Measurements from ENCODE around the gene TMEM60. TPM values are rescaled to one million over a fixed set of nuclear protein-coding genes. Genes with fewer than 3 reads are reported as not detected.

The TMEM60 gene
- total and polyA plus RNA-seq, 11 donors: 5.4 to 16.3 (median 8.7) TPM

GRCh38 chr7:77746824-77747165 is 51.4 kb downstream of the TMEM60 start:
- Histone ChIP-seq H3K9me3 (no peaks in the 10 kb centered on the region), H3K4me1 (peaks cover 0 to 11% (median 0%) of the 10 kb centered on the region in 12 donors), H3K36me3 (peaks cover 0 to 31% (median 15%) of the 10 kb centered on the region in 9 donors), H3K4me3 (no peak overlapping the region), H3K27ac (no peak overlapping the region), H3K27me3 (no peaks in the 10 kb centered on the region)
- ATAC-seq (no peak), DNase-seq (no peak)
- 97 to 100% (median 99%) methylated on average over 2 of the region's 2 CpGs for WGBS, 4 donors
- TF ChIP-seq CTCF (IDR thresholded peaks at IDR 0.05) (no peak), POLR2A (IDR thresholded peaks at IDR 0.05) (no peak)
- intact Hi-C loops (cut with DNase I): loop anchor here in 1 of 10 donors (10.0 kb wide), 1 partner anchor 52 kb away; the partner anchor contains the start of gene RSBN1L

GRCh38 chr7:77746164-77746823 is 51.9 kb downstream of the TMEM60 start:
- H3K27ac ChIP-seq: no peak overlapping the region
- DNase-seq (no peak), ATAC-seq (no peak)
- no peaks in the 10 kb centered on the region for H3K27me3 ChIP-seq
- H3K36me3 ChIP-seq: peaks cover 0 to 27% (median 15%) of the 10 kb centered on the region in 9 donors
- H3K4me3 ChIP-seq: no peak overlapping the region
- intact Hi-C loops (cut with DNase I): loop anchor here in 1 of 10 donors (10.0 kb wide), 1 partner anchor 51 kb away; the partner anchor contains the start of gene RSBN1L
- H3K4me1 ChIP-seq: peaks cover 0 to 6% (median 0%) of the 10 kb centered on the region in 12 donors
- 78 to 95% (median 92%) methylated on average over 6 of the region's 6 CpGs for WGBS, 4 donors
- no peak for TF ChIP-seq CTCF (IDR thresholded peaks at IDR 0.05)
- no peak for TF ChIP-seq POLR2A (IDR thresholded peaks at IDR 0.05)
- no peaks in the 10 kb centered on the region for H3K9me3 ChIP-seq

GRCh38 chr7:77745746-77746145 is 52.5 kb downstream of the TMEM60 start:
- Histone ChIP-seq H3K4me1 (peaks cover 0 to 6% (median 0%) of the 10 kb centered on the region in 12 donors), H3K27ac (no peak overlapping the region), H3K4me3 (no peak overlapping the region), H3K36me3 (peaks cover 0 to 22% (median 15%) of the 10 kb centered on the region in 9 donors), H3K27me3 (no peaks in the 10 kb centered on the region), H3K9me3 (no peaks in the 10 kb centered on the region)
- intact Hi-C loops (cut with DNase I): loop anchor here in 1 of 10 donors (10.0 kb wide), 1 partner anchor 51 kb away; the partner anchor contains the start of gene RSBN1L
- DNase-seq (no peak), ATAC-seq (no peak)
- 87 to 95% (median 92%) methylated on average over 4 of the region's 4 CpGs for WGBS, 4 donors
- TF ChIP-seq CTCF (IDR thresholded peaks at IDR 0.05) (no peak), POLR2A (IDR thresholded peaks at IDR 0.05) (no peak)

Other genes starting within 250 kb of the TMEM60 start
- gene RSBN1L, start 102.0 kb downstream of the TMEM60 start, total RNA-seq: 10 to 100 TPM in 4 of 9 donors, 1 to 10 TPM in 5; 5.6 to 12.1 (median 9.9) TPM
- 1 to 10 TPM; 4.0 to 4.7 TPM for gene RSBN1L, start 102.0 kb downstream of the TMEM60 start, polyA plus RNA-seq
- gene PHTF2, start 339 bp upstream of the TMEM60 start, total RNA-seq: 10 to 100 TPM; 20.5 to 47.2 (median 24.2) TPM
- gene PHTF2, start 339 bp upstream of the TMEM60 start, polyA plus RNA-seq: 10 to 100 TPM in 1 of 2 donors, 1 to 10 TPM in 1; 9.6 to 31.5 TPM

Data from heart left ventricle (tissue), 16 donors.